Hematopoietic multipotent progenitor cell treated with erythropoietin and hydrocortisone succinate and interleukin-3 and kit ligand, for 4 days (in vitro differentiated cells): ENCODE data around the gene ZNF337.
"Not testable (repeated sequence)": the region's sequence is repeated elsewhere in the genome, so short reads cannot be mapped to it uniquely, and the experiment has no call there.

ENCODE experiments used
- DNase-seq: peaks from one replicate; pipeline ENCODE4 v3.0.0-alpha.2; 2015

Gene ZNF337

GRCh38 chr20:25696371-25697131, at the start of gene ZNF337:
Gene ZNF337, minus strand, starts transcription at chr20:25696853. Its CDS starts 10,436 bp downstream, at chr20:25686417.
- peak; percentile 98 for DNase-seq

- DNase-seq, result no peak
Measured at GRCh38 chr20:25745738-25746137, 49.1 kb upstream of the ZNF337 start.

- DNase-seq, result no peak
Measured at GRCh38 chr20:25745100-25745499, 48.4 kb upstream of the ZNF337 start.

- DNase-seq, result no peak
Measured at GRCh38 chr20:25744261-25744660, 47.6 kb upstream of the ZNF337 start.

GRCh38 chr20:25741088-25741487, 44.4 kb upstream of the ZNF337 start:
- DNase-seq, result no peak

- peak; percentile 36 for DNase-seq
Measured at GRCh38 chr20:25739615-25740320, 43.1 kb upstream of the ZNF337 start.

- no peak for DNase-seq
Measured at GRCh38 chr20:25738198-25738597, 41.5 kb upstream of the ZNF337 start.

GRCh38 chr20:25733903-25734302, 37.2 kb upstream of the ZNF337 start:
- no peak for DNase-seq

GRCh38 chr20:25730862-25731261, 34.2 kb upstream of the ZNF337 start:
- no peak for DNase-seq

DNA sequence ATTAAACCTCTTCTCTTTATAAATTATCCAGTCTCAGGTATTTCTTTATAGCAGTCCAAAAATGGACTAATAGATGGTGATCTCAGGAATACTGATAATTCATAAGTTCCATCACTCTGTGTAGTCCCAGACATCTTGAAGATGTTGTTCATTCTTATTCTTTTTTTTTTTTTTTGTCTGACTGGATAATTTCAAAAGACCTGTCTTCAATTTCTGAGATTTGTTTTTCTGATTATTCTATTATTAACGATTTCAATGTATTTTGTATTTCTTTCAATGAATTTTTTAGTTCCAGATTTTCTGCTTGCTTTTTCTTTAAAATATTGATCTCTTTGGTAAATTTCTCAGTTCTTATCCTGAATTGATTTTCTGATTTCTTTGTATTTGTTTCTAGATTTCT, 29.7 kb upstream of the ZNF337 start:
- no peak for DNase-seq

DNA sequence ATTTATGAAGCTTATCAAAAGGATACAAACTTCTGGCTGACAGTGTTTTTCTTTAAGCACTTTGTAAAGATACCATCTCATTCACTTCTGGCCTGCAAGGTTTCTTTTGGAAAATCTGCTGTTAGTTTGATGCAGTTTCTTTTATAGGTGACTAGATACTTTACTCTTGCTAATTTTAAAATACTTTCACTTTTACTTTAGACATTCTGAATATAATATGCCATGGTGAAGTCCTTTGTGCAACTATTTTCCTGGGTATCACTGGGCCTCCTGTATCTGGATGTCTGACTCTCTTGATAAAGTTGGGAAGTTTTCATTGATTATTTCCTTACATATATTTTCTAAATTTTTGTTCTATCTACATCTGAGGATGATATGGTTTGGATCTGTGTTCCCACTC, 29.0 kb upstream of the ZNF337 start:
- no peak for DNase-seq

DNA sequence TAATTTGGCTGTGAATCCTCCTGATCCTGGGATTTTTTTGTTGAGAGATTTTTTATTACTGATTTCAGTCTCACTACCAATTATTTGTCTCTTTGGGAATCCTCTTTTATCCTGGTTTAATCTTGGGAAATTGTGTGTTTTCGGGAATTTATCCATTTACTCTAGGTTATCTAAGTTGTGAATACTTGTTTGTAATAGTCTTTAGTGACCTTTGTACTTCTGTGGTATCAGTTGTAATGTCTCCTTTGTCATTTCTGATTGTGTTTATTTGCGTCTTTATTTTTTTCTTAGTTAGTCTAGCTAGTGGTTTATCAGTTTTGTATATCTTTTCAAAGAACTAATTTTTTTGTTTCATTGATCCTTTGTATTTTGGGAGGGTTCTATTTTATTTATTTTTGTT, 27.3 kb upstream of the ZNF337 start:
- no peak for DNase-seq

GRCh38 chr20:25720285-25720684, 23.6 kb upstream of the ZNF337 start:
- no peak for DNase-seq

DNA sequence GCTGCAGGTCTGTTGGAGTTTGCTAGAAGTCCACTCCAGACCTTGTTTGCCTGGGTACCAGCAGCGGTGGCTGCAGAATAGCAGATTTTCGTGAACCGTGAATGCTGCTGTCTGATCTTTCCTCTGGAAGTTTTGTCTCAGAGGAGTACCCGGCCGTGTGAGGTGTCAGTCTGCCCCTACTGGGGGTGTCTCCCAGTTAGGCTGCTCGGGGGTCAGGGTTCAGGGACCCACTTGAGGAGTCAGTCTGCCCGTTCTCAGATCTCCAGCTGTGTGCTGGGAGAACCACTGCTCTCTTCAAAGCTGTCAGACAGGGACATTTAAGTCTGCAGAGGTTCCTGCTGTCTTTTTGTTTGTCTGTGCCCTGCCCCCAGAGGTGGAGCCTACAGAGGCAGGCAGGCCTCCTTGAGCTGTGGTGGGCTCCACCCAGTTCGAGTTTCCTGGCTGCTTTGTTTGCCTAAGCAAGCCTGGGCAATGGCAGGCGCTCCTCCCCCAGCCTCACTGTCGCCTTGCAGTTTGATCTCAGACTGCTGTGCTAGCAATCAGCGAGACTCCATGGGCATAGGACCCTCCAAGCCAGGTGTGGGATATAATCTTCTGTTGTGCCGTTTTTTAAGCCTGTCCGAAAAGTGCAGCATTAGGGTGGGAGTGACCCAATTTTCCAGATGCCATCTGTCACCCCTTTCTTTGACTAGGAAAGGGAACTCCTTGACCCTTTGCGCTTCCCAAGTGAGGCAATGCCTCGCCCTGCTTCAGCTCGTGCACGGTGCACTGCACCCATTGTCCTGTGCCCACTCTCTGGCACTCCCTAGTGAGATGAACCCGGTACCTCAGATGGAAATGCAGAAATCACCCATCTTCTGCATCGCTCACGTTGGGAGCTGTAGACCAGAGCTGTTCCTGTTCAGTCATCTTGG, 22.5 kb upstream of the ZNF337 start:
- not testable (repeated sequence) for DNase-seq

DNA sequence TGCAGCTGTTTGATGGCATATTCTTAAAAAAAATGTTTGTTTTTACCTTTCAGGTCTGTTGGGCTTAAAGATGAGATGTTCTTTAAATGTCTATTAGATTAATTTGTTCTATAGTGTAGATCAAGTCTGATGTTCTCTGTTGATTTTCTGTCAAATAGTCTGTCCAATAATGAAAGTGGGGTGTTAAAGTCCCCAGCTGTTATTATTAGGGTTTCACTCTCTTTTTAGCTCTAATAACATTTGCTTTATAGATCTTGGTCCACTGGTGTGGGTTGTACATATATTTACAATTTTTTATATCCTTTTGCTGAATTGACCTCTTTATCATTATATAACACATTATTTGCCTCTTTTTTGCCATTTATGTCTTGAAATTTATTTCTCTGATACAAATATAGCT, 11.0 kb upstream of the ZNF337 start:
- no peak for DNase-seq

DNA sequence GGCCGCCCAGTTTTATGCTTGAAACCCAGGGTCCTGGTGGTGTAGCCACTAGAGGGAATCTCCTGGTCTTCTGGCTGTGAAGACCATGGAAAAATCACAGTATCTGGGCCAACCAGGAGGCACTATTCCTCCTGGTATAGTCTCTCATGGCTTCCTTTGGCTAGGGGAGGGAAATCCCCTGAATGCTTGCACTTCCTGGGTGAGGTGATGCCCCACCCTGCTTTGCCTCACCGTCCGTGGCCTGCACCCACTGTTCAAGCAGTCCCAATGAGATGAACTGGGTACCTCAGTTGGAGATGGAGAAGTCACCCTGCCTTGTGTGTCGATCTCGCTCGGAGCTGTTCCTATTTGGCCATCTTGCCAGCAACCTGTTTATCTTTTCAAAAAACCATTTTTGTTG, 10.1 kb upstream of the ZNF337 start:
- no peak for DNase-seq

DNA sequence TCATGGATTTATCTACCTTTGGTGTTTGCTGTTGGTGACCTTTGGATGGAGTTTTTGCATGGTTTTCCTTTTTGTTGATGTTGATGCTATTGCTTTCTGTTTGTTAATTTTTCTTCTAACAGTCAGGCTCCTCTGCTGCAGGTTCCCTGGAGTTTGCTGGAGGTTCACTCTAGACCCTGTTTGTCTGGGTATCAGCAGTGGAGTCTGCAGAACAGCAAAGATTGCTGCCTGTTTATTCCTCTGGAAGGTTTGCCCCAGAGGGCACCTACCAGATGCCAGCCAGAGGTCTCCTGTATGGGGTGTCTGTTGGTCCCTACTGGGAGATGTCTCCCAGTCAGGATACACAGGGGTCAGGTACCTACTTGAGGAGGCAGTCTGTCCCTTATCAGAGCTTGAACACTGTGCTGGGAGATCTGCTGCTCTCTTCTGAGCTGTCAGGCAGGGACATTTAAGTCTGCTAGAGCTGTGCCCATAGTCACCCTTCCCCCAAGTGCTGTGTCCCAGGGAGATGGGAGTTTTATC, 9.2 kb upstream of the ZNF337 start:
- peak; percentile 28 for DNase-seq

DNA sequence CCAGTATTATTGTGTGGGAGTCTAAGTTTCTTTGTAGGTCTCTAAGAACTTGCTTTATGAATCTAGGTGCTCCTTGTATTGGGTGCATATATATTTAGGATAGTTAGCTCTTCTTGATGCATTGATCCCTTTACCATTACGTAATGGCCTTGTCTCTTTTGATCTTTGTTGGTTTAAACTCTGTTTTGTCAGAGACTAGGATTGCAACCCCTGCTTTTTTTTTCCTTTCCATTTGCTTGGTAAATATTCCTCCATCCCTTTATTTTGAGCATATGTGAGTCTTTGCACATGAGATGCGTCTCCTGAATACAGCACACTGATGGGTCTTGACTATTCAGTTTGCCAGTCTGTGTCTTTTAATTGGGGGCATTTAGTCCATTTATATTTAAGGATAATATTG, 7.7 kb upstream of the ZNF337 start:
- not testable (repeated sequence) for DNase-seq

GRCh38 chr20:25700835-25701234, 4.2 kb upstream of the ZNF337 start:
- DNase-seq, result not testable (repeated sequence)

DNA sequence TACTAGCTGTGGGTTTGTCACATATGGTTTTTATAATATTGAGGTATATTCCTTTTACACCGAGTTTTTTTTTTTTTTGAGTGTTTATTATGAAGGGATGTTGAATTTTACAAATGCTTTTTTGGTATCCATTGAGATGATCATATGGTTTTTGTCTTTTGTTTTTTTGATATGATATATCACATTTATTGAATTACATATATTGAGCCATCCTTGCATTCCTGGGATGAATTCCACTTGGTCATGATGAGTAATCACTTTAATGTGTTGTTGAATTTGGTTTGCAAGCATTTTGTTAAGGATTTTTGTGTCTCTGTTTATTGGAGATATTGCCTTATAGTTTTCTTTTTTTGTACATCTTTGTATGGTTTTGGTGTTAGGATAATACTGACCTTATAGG, 3.3 kb upstream of the ZNF337 start:
- DNase-seq, result no peak

- no peak for DNase-seq
Measured at GRCh38 chr20:25697132-25697446, 436 bp upstream of the ZNF337 start.

DNA sequence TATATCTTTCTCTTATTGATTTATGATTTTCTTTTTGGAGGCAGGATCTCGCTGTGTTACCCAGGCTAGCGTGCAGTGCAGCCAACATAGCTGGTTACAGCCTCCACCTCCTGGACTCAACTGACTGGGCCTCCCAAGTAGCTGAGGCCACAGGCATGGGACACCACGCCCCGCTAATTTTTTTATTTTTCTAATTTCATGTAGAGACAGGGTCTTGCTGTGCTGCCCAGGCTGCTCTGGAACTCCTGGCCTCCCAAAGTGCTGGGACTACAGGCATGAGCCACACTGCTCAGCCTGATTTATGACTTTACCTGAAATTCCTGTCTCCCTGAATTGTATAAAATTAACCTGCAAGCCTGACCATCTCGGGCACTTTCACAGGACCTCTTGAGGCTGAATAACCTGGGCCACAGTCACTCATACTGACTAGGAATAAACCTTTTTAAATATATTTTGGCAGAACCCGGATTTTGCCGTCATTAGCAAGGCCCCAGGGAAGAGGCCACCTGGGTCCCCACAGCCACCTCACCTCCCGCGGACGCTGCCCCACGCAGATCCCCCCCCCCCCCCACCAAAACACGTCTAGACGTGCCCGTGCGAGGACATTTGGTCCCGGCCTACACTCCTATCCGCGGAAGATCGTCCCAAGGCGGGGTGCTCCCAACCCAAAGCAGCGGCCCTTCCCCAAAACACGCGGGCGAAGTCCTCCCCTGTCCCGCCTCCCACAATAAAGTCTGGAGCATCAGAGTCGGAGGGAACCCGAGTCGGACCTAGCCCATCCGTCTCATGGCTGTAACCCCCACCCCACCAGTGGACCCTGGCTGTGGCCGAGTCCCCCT, 902 bp downstream of the ZNF337 start:
- DNase-seq, result peak; percentile 42
